H1 (cell line): ENCODE results near the gene CREBBP. TPM values are rescaled to one million over a fixed set of nuclear protein-coding genes. Genes with fewer than 3 reads are reported as not detected.

Experiments used
- CTCF ChIA-PET: fragments of 300-600 bp; sonication (Branson Sonifier 250); formaldehyde crosslinking; loops from one replicate; lab custom pipeline; 2021; ENCODE audit not compliant: partially characterized antibody; lab: Charles Lee
- POLR2A ChIA-PET: fragments of 300-600 bp; sonication (Branson Sonifier 250); formaldehyde crosslinking; loops from one replicate; lab custom pipeline; 2021; ENCODE audit warnings: inconsistent platforms; ENCODE audit not compliant: partially characterized antibody; lab: Charles Lee
- DNase-seq, 2 experiments: peaks; one replicate each; pipeline versions ENCODE4 v3.0.0 to v3.0.0-alpha.2; 2010 to 2022; ENCODE audit warnings: low spot score in 2 of 2, low read depth in 1 of 2, mixed read lengths in 1 of 2
- FAIRE-seq: peaks from 2 replicates; lab custom pipeline; 2011; peaks lifted over from hg19 to GRCh38; lab: Jason Lieb, UNC
- H2AFZ ChIP-seq: 2 replicates; pipeline ENCODE4 v1.8.1; 2012; ENCODE audit warnings: low read length, inconsistent platforms
- H2AK5ac ChIP-seq: 2 replicates; pipeline ENCODE4 v1.6.1; 2013; ENCODE audit warnings: low read depth, low read length
- H2BK120ac ChIP-seq: replicated peaks from 2 replicates; pipeline ENCODE3; 2013; ENCODE audit warnings: low read depth, low read length, inconsistent platforms
- H2BK12ac ChIP-seq: 2 replicates; pipeline ENCODE4 v1.6.1; 2013; ENCODE audit warnings: low read depth, low read length
- H2BK15ac ChIP-seq: 2 replicates; pipeline ENCODE4 v1.6.1; 2013; ENCODE audit warnings: low read length
- H2BK20ac ChIP-seq: 2 replicates; pipeline ENCODE4 v1.6.1; 2013; ENCODE audit warnings: low read length
- H2BK5ac ChIP-seq: 2 replicates; pipeline ENCODE4 v1.6.1; 2013; ENCODE audit warnings: low read depth, low read length
- H3K14ac ChIP-seq: 2 replicates; pipeline ENCODE4 v1.6.1; 2013; ENCODE audit warnings: inconsistent platforms; ENCODE audit not compliant: insufficient read length
- H3K18ac ChIP-seq: 2 replicates; pipeline ENCODE4 v1.6.1; 2013; ENCODE audit warnings: low read length; ENCODE audit errors: extremely low read depth
- H3K23ac ChIP-seq: 2 replicates; pipeline ENCODE4 v1.6.1; 2013; ENCODE audit warnings: inconsistent platforms; ENCODE audit not compliant: insufficient read length
- H3K23me2 ChIP-seq: 2 replicates; pipeline ENCODE4 v1.6.1; 2013; ENCODE audit warnings: low read depth, low read length
- H3K27ac ChIP-seq: 2 replicates; pipeline ENCODE4 v1.6.1; 2011; ENCODE audit warnings: low read depth, low read length, inconsistent platforms
- H3K27me3 ChIP-seq, 4 experiments: replicated peaks in 1 of 4; 1 replicate in 1 of 4; 2 replicates in 3 of 4; pipeline versions ENCODE4 v1.6.1 to v1.8.1; 2011 to 2013; ENCODE audit warnings: low read length in 3 of 4, mild to moderate bottlenecking in 3 of 4, inconsistent platforms in 2 of 4, mixed read lengths in 2 of 4, moderate library complexity in 1 of 4; ENCODE audit not compliant: control insufficient read depth in 3 of 4, insufficient read depth in 3 of 4; ENCODE audit errors: extremely low read depth in 1 of 4
- H3K36me3 ChIP-seq, 4 experiments: 2 replicates each; pipeline versions ENCODE4 v1.6.1 to v1.8.1; 2011 to 2013; ENCODE audit warnings: mild to moderate bottlenecking in 4 of 4, low read length in 3 of 4, moderate library complexity in 2 of 4, control low read depth in 1 of 4, inconsistent platforms in 1 of 4; ENCODE audit not compliant: insufficient read depth in 4 of 4, control insufficient read depth in 2 of 4
- H3K4ac ChIP-seq: replicated peaks from 2 replicates; pipeline ENCODE3; 2013; ENCODE audit warnings: low read length, low read depth, mixed read lengths, inconsistent platforms; ENCODE audit not compliant: insufficient read length
- H3K4me1 ChIP-seq, 4 experiments: replicated peaks in 1 of 4; 1 replicate in 1 of 4; 2 replicates in 3 of 4; pipeline versions ENCODE4 v1.6.1 to v1.8.1; 2011 to 2013; ENCODE audit warnings: low read length in 3 of 4, inconsistent platforms in 2 of 4, mixed read lengths in 1 of 4; ENCODE audit not compliant: insufficient read depth in 4 of 4, control insufficient read depth in 3 of 4
- H3K4me2 ChIP-seq, 2 experiments: 2 replicates each; pipeline versions ENCODE4 v1.6.1 to v1.8.1; 2011 to 2013; ENCODE audit warnings: low read depth in 2 of 2, low read length in 2 of 2, control low read depth in 1 of 2, inconsistent platforms in 1 of 2, mild to moderate bottlenecking in 1 of 2; ENCODE audit not compliant: insufficient read depth in 1 of 2
- H3K4me3 ChIP-seq, 4 experiments: fragments of 200-600, 300-600 bp in 1 of 4; sonication (generic), shearing (Covaris generic), sonication (Bioruptor Twin) in 1 of 4; 2 replicates each; pipeline versions ENCODE4 v1.5.1 to v1.8.1; 2011 to 2016; ENCODE audit warnings: low read length in 4 of 4, low read depth in 3 of 4, control low read depth in 2 of 4, inconsistent platforms in 2 of 4, mild to moderate bottlenecking in 2 of 4, mixed read lengths in 1 of 4, moderate library complexity in 1 of 4; ENCODE audit not compliant: insufficient read depth in 2 of 4; ENCODE audit errors: extremely low read depth in 1 of 4
- H3K56ac ChIP-seq: replicated peaks from 2 replicates; pipeline ENCODE3; 2013; ENCODE audit warnings: low read depth, mild to moderate bottlenecking, mixed read lengths, low read length, inconsistent platforms; ENCODE audit not compliant: insufficient read length
- H3K79me1 ChIP-seq: 2 replicates; pipeline ENCODE4 v1.6.1; 2013; ENCODE audit warnings: low read depth, low read length, control low read depth
- H3K79me2 ChIP-seq, 2 experiments: 2 replicates each; pipeline versions ENCODE4 v1.6.1 to v1.8.1; 2012 to 2013; ENCODE audit warnings: low read length in 2 of 2, mild to moderate bottlenecking in 2 of 2, inconsistent platforms in 1 of 2; ENCODE audit not compliant: insufficient read depth in 2 of 2, control insufficient read depth in 1 of 2
- H3K9ac ChIP-seq, 4 experiments: replicated peaks in 1 of 4; 1 replicate in 1 of 4; 2 replicates in 3 of 4; pipeline versions ENCODE4 v1.6.1 to v1.8.1; 2011 to 2013; ENCODE audit warnings: low read depth in 3 of 4, low read length in 3 of 4, control low read depth in 2 of 4, mild to moderate bottlenecking in 2 of 4, moderate library complexity in 2 of 4, inconsistent platforms in 1 of 4; ENCODE audit errors: extremely low read depth in 1 of 4
- H3K9me3 ChIP-seq, 2 experiments: 2 replicates each; pipeline versions ENCODE4 v1.6.1 to v1.8.1; 2012 to 2013; ENCODE audit warnings: mild to moderate bottlenecking in 2 of 2, moderate library complexity in 2 of 2, control low read depth in 1 of 2, inconsistent platforms in 1 of 2, low read depth in 1 of 2, low read length in 1 of 2, mixed read lengths in 1 of 2; ENCODE audit not compliant: insufficient read depth in 2 of 2
- H4K20me1 ChIP-seq, 2 experiments: replicated peaks in 1 of 2; 2 replicates each; pipeline versions ENCODE3 to v1.8.1; 2011 to 2013; ENCODE audit warnings: inconsistent platforms in 2 of 2, low read length in 2 of 2, mild to moderate bottlenecking in 1 of 2; ENCODE audit not compliant: insufficient read depth in 2 of 2, control insufficient read depth in 1 of 2
- H4K5ac ChIP-seq: 2 replicates; pipeline ENCODE4 v1.6.1; 2013; ENCODE audit warnings: low read length, low read depth, mixed read lengths, inconsistent platforms; ENCODE audit not compliant: insufficient read length
- H4K8ac ChIP-seq: 2 replicates; pipeline ENCODE4 v1.8.0; 2013; ENCODE audit warnings: mild to moderate bottlenecking, moderate library complexity, low read length, inconsistent platforms; ENCODE audit not compliant: insufficient read depth; ENCODE audit errors: extremely low read depth
- H4K91ac ChIP-seq: replicated peaks from 2 replicates; pipeline ENCODE3; 2013; ENCODE audit warnings: low read length, mixed read lengths, inconsistent platforms; ENCODE audit not compliant: insufficient read length
- ATF2 ChIP-seq: IDR thresholded peaks from 2 replicates; pipeline ENCODE4 v1.6.1; 2012; ENCODE audit warnings: low read length, inconsistent platforms
- CHD1 ChIP-seq: IDR thresholded peaks from 2 replicates; pipeline ENCODE4 v1.6.1; 2012; ENCODE audit warnings: low read depth, low read length, improper control_type of control experiment
- EGR1 ChIP-seq: IDR thresholded peaks from 2 replicates; pipeline ENCODE4 v1.6.1; 2011; ENCODE audit warnings: low read depth, low read length, borderline replicate concordance
- EZH2 ChIP-seq: fragments of 200-600 bp; sonication (generic); IDR thresholded peaks from 2 replicates; pipeline ENCODE4 v1.7.1; 2012; ENCODE audit warnings: low read depth, mild to moderate bottlenecking, moderate library complexity, low read length, inconsistent platforms; ENCODE audit not compliant: severe bottlenecking
- HDAC6 ChIP-seq: IDR thresholded peaks from one replicate; pipeline ENCODE4 v1.7.1; 2012; ENCODE audit warnings: low read depth, mild to moderate bottlenecking, inconsistent platforms, low read length, moderate library complexity
- KDM5A ChIP-seq: fragments of 200-600 bp; IDR thresholded peaks from 2 replicates; pipeline ENCODE4 v1.7.1; 2012; ENCODE audit warnings: mild to moderate bottlenecking, low read length, inconsistent platforms, mixed read lengths
- PHF8 ChIP-seq: fragments of 200-600 bp; sonication (generic); conservative IDR thresholded peaks from 2 replicates; pipeline ENCODE4 v1.7.1; 2012; ENCODE audit warnings: low read depth, mild to moderate bottlenecking, inconsistent platforms, low read length, moderate library complexity
- POLR2AphosphoS5 ChIP-seq: IDR thresholded peaks from 2 replicates; pipeline ENCODE4 v1.6.1; 2011; ENCODE audit warnings: low read depth, low read length
- SIRT6 ChIP-seq: IDR thresholded peaks from one replicate; pipeline ENCODE4 v1.7.1; 2012; ENCODE audit warnings: low read length, inconsistent platforms
- TBP ChIP-seq: IDR thresholded peaks from 2 replicates; pipeline ENCODE4 v1.6.1; 2011; ENCODE audit warnings: low read depth, low read length, improper control_type of control experiment
- polyA plus RNA-seq, 7 experiments: library from polyadenylated mRNA; depleted of rRNA in 3 of 7; stranded (reverse) in 5 of 7; unstranded in 2 of 7; fragments of >200 nt in 5 of 7; fragments of 200-250 nt in 2 of 7; gene quantifications; 1 replicate in 5 of 7; 2 replicates in 1 of 7; 4 replicates in 1 of 7; pipeline versions ENCODE4 v1.2.1 to v1.2.3, GENCODE V29; 2011 to 2013; ENCODE audit warnings: missing spikeins in 2 of 7, mixed read lengths in 2 of 7
- total RNA-seq: library from RNA; stranded (reverse); fragmentation: NEBNext Ultra II Directional; extraction: Animal tissue kit (Norgen Biotek cat#: 25700); gene quantifications from 2 replicates; pipeline ENCODE4 v1.2.1, GENCODE V29; 2021

The CREBBP gene
- total and polyA plus RNA-seq, 2 of the 8 experiments (the other 6 are each of a cell fraction or from before 2014, with no cell fraction given), result 10.0 to 60.1 TPM

- ChIA-PET CTCF (no interaction called here), POLR2A (no interaction called here)
- Histone ChIP-seq H3K27me3 (no peaks in the 10 kb centered on the region), H3K4me1 (peaks cover 0 to 6% (median 1%) of the 10 kb centered on the region in 4 experiments; a peak in 2 of 7 replicates), H3K14ac (no peak overlapping the region), H3K23me2 (no peaks in the 10 kb centered on the region), H2AK5ac (no peak overlapping the region), H3K56ac (no peak overlapping the region), H3K4ac (no peak overlapping the region), H3K9ac (no peak overlapping the region), H3K79me2 (peaks cover 2 to 91% of the 10 kb centered on the region in 2 experiments), H3K23ac (no peak overlapping the region), H2BK120ac (no peak overlapping the region), H3K27ac (no peak overlapping the region), H4K91ac (no peak overlapping the region), H3K79me1 (peaks cover 5% of the 10 kb centered on the region; the same call in 1 of the 2 replicates), H3K4me3 (no peak overlapping the region), H4K8ac (no peak overlapping the region), H3K9me3 (no peaks in the 10 kb centered on the region), H2BK5ac (no peak overlapping the region), H3K4me2 (no peak overlapping the region), H3K36me3 (peaks cover 2 to 10% (median 5%) of the 10 kb centered on the region in 4 experiments; a peak in 5 of 8 replicates), H4K5ac (no peak overlapping the region), H3K18ac (no peak overlapping the region), H2BK15ac (no peak overlapping the region), H2BK20ac (no peak overlapping the region), H2BK12ac (no peak overlapping the region), H2AFZ (no peak overlapping the region), H4K20me1 (peaks cover 11 to 18% of the 10 kb centered on the region in 2 experiments)
- no peak for FAIRE-seq
- DNase-seq, result no peak
- TF ChIP-seq TBP, result no peak
- no peak for TF ChIP-seq PHF8
- no peak for TF ChIP-seq SIRT6
- no peak for TF ChIP-seq HDAC6
- TF ChIP-seq EGR1, result no peak
- no peak for TF ChIP-seq POLR2AphosphoS5
- TF ChIP-seq EZH2, result no peak
- TF ChIP-seq KDM5A, result no peak
- no peak for TF ChIP-seq CHD1
- TF ChIP-seq ATF2, result no peak
These were observed 34.4 kb downstream of the CREBBP start for GRCh38 chr16:3846087-3846486.
